ENCODE results near the gene ARGLU1. TPM values are rescaled to one million over a fixed set of nuclear protein-coding genes. Genes with fewer than 3 reads are reported as not detected.

The ARGLU1 gene
- total RNA-seq, 1 experiment from 2014 or later: 137 TPM

- H3K27me3 Mint-ChIP-seq (ENCODE audit: insufficient read depth, unreplicated experiment): no peaks in the 10 kb centered on the region
- CTCF ChIA-PET: interaction anchor here (1.5 kb wide), 1 partner anchor 9 kb away, joined by 3 read pairs; no protein-coding TSS in a partner anchor
- Histone ChIP-seq H3K36me3 (ENCODE audit: control insufficient read depth, insufficient read depth, low read length) (peaks cover 3% of the 10 kb centered on the region), H3K4me1 (peaks cover 73% of the 10 kb centered on the region), H3K4me3 (ENCODE audit: low read depth, low read length) (no peak overlapping the region), H3K9me3 (no peaks in the 10 kb centered on the region), H3K27me3 (replicated peaks; ENCODE audit: control insufficient read depth, insufficient read depth, low read length) (no peaks in the 10 kb centered on the region)
- H3K4me1 Mint-ChIP-seq (ENCODE audit: low read depth, unreplicated experiment): peaks cover 81% of the 10 kb centered on the region
- BruUV-seq (replicated peaks): no TSS peak
- DNase-seq: no peak
- POLR2A ChIA-PET: no interaction called here
- no peak for TF ChIP-seq CTCF (IDR thresholded peaks at IDR 0.05; ENCODE audit: insufficient read depth in 1 of 2, low read depth in 1 of 2, low read length in 1 of 2, severe bottlenecking in 1 of 2, unreplicated experiment in 1 of 2)
- H3K9me3 Mint-ChIP-seq (ENCODE audit: unreplicated experiment): no peaks in the 10 kb centered on the region
- peaks cover 81% of the 10 kb centered on the region for H3K36me3 Mint-ChIP-seq (ENCODE audit: insufficient read depth, unreplicated experiment)
- intact Hi-C loops (cut with micrococcal nuclease; ENCODE audit: unreplicated experiment): no loop called here
- H3K27ac Mint-ChIP-seq (ENCODE audit: unreplicated experiment): peak overlapping the region; percentile 54
- no peak overlapping the region for H3K4me3 Mint-ChIP-seq (ENCODE audit: unreplicated experiment)
These were observed 41.0 kb downstream of the ARGLU1 start for GRCh38 chr13:106526738-106527444.

DNA sequence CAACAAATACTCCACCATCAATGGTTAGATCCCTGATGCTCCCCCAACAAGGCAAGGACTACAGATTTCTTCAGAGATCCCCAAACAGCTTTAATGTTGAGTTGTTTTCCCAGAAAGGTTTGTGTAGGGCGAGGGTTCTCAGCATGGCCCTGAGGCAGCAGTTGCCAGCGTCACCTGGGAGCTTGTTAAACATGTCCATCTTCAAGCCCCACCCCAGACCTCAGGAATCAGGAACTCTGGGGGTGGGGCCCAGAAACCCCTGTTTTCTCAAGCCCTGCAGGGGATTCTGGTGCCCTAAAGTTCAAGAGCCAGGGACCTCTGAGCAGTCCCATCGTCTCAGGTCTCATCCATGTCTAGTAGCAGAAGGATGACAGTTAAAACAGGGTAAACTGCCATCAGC lies 42.1 kb downstream of the ARGLU1 start:
- Mint-ChIP-seq H3K36me3 (ENCODE audit: insufficient read depth, unreplicated experiment) (peaks cover 80% of the 10 kb centered on the region), H3K27me3 (ENCODE audit: insufficient read depth, unreplicated experiment) (no peaks in the 10 kb centered on the region), H3K27ac (ENCODE audit: unreplicated experiment) (peak overlapping the region; percentile 54), H3K4me3 (ENCODE audit: unreplicated experiment) (no peak overlapping the region), H3K9me3 (ENCODE audit: unreplicated experiment) (no peaks in the 10 kb centered on the region), H3K4me1 (ENCODE audit: low read depth, unreplicated experiment) (peaks cover 81% of the 10 kb centered on the region)
- BruUV-seq (replicated peaks): no TSS peak
- Histone ChIP-seq H3K27me3 (replicated peaks; ENCODE audit: control insufficient read depth, insufficient read depth, low read length) (no peaks in the 10 kb centered on the region), H3K4me1 (peaks cover 70% of the 10 kb centered on the region), H3K36me3 (ENCODE audit: control insufficient read depth, insufficient read depth, low read length) (peaks cover 3% of the 10 kb centered on the region), H3K4me3 (ENCODE audit: low read depth, low read length) (no peak overlapping the region), H3K9me3 (no peaks in the 10 kb centered on the region)
- POLR2A ChIA-PET: no interaction called here
- intact Hi-C loops (cut with micrococcal nuclease; ENCODE audit: unreplicated experiment): no loop called here
- no peak for DNase-seq
- TF ChIP-seq CTCF (IDR thresholded peaks at IDR 0.05; ENCODE audit: insufficient read depth in 1 of 2, low read depth in 1 of 2, low read length in 1 of 2, severe bottlenecking in 1 of 2, unreplicated experiment in 1 of 2): no peak
- CTCF ChIA-PET: no interaction called here

DNA sequence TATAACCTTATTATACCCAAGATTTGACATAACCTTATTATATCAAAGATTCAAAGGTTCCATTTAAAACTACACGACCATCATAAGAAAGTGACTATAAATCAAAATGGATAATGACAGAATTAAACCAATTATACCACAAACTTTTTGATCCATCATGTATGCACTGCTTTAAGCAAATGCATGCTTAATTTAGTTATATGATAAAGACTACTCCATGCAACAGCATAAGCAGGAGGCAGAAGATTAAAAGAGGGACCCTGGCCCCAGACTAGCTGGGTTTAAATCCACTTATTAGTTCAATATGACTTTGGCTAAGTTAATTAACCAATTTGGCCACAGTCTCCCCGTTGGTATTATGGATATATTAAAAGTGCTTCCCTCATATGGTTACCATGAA lies 43.8 kb downstream of the ARGLU1 start:
- no peaks in the 10 kb centered on the region for H3K27me3 Mint-ChIP-seq (ENCODE audit: insufficient read depth, unreplicated experiment)
- intact Hi-C loops (cut with micrococcal nuclease; ENCODE audit: unreplicated experiment): no loop called here
- no peaks in the 10 kb centered on the region for H3K27me3 ChIP-seq (replicated peaks; ENCODE audit: control insufficient read depth, insufficient read depth, low read length)
- H3K27ac Mint-ChIP-seq (ENCODE audit: unreplicated experiment): no peak overlapping the region
- no peaks in the 10 kb centered on the region for H3K9me3 ChIP-seq
- CTCF ChIA-PET: interaction anchor here (1.3 kb wide), 1 partner anchor 12 kb away, joined by 3 read pairs; the partner anchor contains the start of gene EFNB2
- no peak for DNase-seq
- peaks cover 55% of the 10 kb centered on the region for H3K4me1 ChIP-seq
- no peak overlapping the region for H3K4me3 ChIP-seq (ENCODE audit: low read depth, low read length)
- peaks cover 78% of the 10 kb centered on the region for H3K36me3 Mint-ChIP-seq (ENCODE audit: insufficient read depth, unreplicated experiment)
- no peak overlapping the region for H3K4me3 Mint-ChIP-seq (ENCODE audit: unreplicated experiment)
- no peak for TF ChIP-seq CTCF (IDR thresholded peaks at IDR 0.05; ENCODE audit: insufficient read depth in 1 of 2, low read depth in 1 of 2, low read length in 1 of 2, severe bottlenecking in 1 of 2, unreplicated experiment in 1 of 2)
- no peaks in the 10 kb centered on the region for H3K9me3 Mint-ChIP-seq (ENCODE audit: unreplicated experiment)
- peaks cover 3% of the 10 kb centered on the region for H3K36me3 ChIP-seq (ENCODE audit: control insufficient read depth, insufficient read depth, low read length)
- peaks cover 70% of the 10 kb centered on the region for H3K4me1 Mint-ChIP-seq (ENCODE audit: low read depth, unreplicated experiment)
- POLR2A ChIA-PET: no interaction called here
- BruUV-seq (replicated peaks): no TSS peak

Measured in Caco-2 (cell line).